Measurements from ENCODE around the gene KIF19.

DNA sequence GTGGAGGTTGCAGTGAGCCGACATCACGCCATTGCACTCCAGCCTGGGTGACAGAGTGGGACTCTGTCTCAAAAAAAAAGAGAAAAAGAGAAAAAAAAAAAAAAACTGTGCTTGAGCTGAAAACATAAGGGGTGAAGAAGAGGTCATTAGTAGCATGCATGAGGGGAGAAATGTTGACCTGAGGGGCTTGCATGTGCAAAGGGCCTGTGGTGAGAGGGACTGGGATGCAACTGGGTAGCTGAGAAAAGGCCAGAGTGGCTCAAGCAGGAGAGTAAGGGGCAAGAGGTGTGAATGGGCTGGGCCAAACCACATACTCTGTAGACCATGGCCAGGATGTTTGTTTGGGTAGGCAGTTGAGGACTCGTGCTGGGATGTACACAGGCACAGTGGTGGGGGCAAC, 3.4 kb downstream of the KIF19 start:
- TF ChIP-seq, protein P1, sequence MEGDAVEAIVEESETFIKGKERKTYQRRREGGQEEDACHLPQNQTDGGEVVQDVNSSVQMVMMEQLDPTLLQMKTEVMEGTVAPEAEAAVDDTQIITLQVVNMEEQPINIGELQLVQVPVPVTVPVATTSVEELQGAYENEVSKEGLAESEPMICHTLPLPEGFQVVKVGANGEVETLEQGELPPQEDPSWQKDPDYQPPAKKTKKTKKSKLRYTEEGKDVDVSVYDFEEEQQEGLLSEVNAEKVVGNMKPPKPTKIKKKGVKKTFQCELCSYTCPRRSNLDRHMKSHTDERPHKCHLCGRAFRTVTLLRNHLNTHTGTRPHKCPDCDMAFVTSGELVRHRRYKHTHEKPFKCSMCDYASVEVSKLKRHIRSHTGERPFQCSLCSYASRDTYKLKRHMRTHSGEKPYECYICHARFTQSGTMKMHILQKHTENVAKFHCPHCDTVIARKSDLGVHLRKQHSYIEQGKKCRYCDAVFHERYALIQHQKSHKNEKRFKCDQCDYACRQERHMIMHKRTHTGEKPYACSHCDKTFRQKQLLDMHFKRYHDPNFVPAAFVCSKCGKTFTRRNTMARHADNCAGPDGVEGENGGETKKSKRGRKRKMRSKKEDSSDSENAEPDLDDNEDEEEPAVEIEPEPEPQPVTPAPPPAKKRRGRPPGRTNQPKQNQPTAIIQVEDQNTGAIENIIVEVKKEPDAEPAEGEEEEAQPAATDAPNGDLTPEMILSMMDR (IDR thresholded peaks at IDR 0.05): no peak
- no peak for TF ChIP-seq POLR2A (IDR thresholded peaks at IDR 0.05)
- no peak for TF ChIP-seq EP300 (IDR thresholded peaks at IDR 0.05; ENCODE audit: low read depth)
- TF ChIP-seq POLR2AphosphoS5 (IDR thresholded peaks at IDR 0.05): no peak
